NCI-H2081 treated with DMSO at 0.1 percent for 48 hours (cell line): ENCODE results near the gene GGTA1.
"Not testable (repeated sequence)": the region's sequence is repeated elsewhere in the genome, so short reads cannot be mapped to it uniquely, and the experiment has no call there.

ENCODE experiments used
- DNase-seq: peaks from one replicate; lab custom pipeline; 2025; lab: John Stamatoyannopoulos, UW

The GGTA1 gene

DNA sequence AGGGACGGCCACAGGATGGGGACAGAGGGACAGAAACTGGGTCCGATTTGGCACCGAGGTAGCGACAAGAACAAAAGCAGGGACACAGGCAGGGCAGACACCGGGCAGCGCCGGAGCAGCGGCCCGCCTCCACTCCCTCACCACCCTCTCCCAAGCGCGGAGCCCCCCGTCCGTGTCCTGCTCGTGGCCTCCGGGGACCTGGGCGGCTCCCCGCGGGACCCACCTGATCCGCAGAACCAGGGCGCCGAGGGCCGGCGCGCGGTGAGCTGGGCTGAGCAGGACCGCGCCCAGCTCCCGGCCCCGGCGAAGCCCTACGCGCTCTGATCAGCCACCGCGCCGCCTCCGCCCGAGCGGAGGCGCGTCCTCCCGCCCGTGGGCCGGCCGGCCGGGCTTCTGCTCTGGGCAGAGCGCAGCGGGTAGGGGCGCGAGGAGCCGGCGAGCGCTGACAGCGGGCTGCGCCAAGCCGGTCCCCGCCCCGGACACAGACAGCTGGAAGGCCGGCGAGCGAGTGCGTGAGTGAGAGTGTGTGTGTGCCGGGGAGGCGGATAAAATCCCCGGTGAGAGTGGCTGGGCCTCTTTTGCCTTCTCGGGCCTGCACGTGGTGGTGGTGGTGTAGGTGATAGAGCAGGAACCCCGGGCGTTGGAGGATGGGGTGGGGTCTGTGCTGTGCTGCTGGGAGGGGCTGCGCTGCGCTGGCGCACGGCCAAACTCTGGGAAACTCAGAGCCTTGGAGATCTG lies at the start of gene GGTA1:
TSS of gene GGTA1 (minus strand) at position 418 of the 738 bp plus-strand sequence. CDS start 31,922 bp downstream, outside the sequence.
- no peak for DNase-seq

GRCh38 chr9:121548666-121549065 lies 49.0 kb upstream of the GGTA1 start:
- DNase-seq = no peak

- peak; percentile 33 for DNase-seq
These were observed 46.3 kb upstream of the GGTA1 start for GRCh38 chr9:121545875-121546423.

- no peak for DNase-seq
These were observed 45.7 kb upstream of the GGTA1 start for GRCh38 chr9:121545150-121545874.

GRCh38 chr9:121542025-121542424 lies 42.4 kb upstream of the GGTA1 start:
- no peak for DNase-seq

DNA sequence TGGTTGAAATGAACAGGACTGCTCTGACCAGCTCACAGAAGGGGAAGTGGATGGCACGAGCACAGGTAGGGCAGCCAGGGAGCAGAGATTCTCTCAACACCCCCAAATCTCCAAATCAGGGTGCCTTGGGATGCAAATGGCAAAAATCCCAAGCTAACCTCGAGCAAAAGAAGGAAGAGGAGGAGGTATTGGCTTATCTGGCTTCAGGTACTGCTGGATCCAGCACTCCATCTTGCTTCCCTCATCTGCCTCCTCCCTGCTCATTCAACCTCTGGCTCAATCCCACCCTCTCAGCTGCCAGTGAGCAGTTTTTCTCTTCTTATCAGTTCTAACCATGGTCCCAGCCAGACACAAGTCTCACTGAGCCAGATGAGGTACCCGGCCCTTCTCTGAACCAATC lies 41.6 kb upstream of the GGTA1 start:
- no peak for DNase-seq

DNA sequence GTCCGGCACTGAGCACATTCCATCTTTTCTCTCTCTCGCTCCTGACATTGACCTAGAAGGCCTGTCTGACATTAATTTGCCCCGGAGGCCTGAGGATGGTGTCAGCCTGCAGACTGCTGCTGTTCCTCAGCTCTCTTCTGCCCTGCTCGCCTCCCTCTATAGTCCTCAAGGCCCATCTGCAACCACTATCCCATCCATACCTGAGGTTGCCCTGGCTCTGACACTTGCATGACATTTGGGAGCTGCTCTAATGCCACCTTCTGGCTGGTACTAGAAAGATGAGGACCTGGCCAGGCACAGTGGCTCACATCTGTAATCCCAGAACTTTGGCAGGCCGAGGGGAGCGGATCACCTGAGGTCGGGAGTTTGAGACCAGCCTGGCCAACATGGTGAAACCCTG lies 38.6 kb upstream of the GGTA1 start:
- no peak for DNase-seq

GRCh38 chr9:121537283-121537682 lies 37.6 kb upstream of the GGTA1 start:
- no peak for DNase-seq

GRCh38 chr9:121532881-121533280 lies 33.2 kb upstream of the GGTA1 start:
- no peak for DNase-seq

DNA sequence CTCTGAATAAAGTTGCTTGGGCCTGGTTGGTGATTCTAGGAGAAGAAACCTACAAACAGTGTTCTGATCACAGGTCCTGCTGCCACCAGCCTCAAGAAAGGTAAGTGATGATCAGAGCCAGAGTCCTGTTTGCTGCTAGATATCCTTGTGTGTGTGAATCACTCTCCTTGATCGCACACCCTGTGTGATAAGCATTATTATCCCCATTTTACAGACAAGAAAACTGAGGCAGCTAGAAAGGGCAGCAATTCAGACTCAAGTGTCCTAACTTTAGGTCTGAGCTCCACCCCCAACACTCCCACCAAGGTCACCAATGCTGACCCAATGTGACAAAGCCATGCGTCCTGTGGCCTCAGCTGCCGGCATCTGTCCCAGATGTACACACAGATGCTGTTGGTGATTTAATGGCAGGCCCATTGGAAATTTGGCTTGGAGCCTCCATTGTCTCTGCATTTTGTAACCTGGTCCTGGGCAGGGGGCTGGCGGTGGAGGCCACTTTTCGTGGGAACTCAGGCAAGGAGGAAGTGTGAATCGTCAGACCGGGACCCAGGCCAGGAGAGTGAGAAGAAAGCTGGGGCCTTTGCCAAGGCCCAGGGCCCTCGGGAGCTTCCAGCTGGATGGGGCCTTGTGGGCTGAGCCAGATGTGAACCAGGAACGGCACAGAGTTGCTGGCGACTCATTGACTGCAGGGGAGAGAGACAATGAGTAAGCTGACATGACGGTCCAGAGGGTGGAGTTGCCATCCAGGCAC lies 29.8 kb upstream of the GGTA1 start:
- DNase-seq = no peak

DNA sequence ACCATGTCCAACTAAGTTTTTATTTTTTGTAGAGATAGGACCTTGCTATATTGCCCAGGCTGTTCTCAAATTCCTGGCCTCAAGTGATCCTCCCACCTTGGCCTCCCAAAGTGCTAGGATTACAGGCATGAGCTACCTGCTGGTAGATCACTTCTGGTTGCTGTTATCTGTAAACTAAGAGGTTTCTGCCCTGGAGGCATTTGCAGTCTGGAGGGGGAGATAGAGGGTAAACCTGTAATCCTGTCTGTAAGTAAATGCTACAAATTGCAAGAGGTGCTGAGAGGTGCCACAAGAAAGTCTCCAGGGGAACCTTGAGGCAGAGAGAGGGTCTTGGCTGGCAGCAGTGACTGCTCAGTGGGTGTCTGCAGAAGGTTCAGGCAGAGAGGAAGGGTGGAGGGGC lies 29.0 kb upstream of the GGTA1 start:
- DNase-seq = no peak

- no peak for DNase-seq
These were observed 27.7 kb upstream of the GGTA1 start for GRCh38 chr9:121527371-121527770.

DNA sequence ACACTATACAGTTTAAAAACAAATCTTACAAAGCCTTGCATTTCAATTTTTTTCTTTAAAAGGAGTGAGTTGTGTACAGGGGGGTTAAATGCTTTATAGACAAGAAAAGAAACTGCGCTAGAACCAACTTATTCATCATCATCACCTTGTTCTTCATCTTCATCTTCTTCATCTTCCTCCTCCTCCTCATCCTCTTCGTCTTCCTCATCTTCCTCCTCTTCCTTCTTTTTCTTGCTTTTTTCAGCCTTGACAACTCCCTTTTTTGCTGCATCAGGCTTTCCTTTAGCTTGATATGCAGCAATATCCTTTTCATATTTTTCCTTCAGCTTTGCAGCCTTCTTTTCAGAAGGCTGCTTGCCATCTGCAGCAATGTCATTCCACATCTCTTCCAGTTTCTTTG lies 20.0 kb upstream of the GGTA1 start:
- DNase-seq = not testable (repeated sequence)

DNA sequence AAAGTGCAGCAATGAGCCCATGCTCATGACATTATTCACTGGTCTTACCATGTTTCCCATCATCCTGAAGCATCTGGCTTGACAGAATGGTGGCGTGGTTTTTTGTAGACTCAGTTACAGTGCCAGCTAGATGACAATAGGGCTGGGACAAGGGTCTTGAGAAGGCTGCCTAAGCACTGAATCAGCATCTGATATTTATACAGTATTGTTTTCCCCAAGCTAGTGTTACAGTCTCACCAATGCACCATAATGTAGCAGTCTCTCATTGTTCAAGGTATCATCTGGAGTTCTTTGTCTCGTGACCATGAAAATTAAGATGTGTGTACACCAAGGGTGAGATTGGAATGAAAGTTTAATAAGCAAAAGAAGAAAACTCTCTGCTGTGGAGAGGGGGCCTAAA lies 19.0 kb upstream of the GGTA1 start:
- DNase-seq = no peak

DNA sequence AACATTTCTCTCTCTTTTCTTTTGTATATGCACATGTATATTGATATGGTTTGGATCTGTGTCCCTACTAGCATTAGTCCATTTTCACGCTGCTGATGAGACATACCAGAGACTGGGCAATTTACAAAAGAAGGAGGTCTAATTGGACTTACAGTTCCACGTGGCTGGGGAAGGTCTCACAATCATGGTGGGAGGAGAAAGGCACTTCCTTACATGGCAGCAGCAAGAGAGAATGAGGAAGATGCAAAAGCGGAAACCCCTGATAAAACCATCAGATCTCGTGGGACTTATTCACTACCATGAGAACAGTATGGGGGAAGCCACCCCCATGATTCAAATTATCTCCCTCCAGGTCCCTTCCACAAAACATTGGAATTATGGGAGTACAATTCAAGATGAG lies 13.5 kb upstream of the GGTA1 start:
- DNase-seq = not testable (repeated sequence)

DNA sequence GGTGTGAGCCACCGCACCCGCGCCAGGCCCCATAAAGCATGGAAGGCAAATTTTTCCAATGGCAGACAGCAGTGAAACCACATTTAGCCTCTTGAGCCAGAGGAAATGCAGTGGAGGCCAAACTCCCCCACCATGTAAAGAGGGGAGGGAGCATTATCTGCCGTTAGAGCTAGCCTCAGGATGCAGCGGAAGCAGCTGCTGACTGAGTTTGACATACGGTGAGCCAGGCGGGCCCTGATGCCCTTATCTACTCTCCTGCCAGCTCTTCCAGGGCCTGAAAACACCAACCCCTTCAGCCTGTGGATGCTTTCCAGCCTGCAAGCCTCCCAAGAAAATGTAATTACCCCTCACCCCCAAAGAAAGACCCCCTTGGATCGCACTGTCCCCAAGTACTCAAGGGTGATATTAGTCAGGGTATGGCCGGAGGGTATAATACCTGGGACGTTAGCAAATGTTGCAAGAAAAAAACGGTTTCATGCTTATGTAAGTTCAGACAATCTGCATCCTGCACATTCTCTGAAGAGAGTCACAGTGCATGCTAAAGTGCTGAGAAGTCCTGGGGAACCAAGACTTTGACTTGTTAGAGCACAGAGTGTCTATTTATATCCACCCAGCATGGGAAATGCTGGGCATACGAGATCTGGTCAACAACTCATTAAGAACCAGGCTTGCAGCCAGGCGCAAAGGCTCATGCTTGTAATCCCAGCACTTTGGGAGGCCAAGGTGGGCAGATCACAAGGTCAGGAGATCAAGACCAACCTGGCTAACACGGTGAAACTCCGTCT lies 11.3 kb upstream of the GGTA1 start:
- DNase-seq = no peak

DNA sequence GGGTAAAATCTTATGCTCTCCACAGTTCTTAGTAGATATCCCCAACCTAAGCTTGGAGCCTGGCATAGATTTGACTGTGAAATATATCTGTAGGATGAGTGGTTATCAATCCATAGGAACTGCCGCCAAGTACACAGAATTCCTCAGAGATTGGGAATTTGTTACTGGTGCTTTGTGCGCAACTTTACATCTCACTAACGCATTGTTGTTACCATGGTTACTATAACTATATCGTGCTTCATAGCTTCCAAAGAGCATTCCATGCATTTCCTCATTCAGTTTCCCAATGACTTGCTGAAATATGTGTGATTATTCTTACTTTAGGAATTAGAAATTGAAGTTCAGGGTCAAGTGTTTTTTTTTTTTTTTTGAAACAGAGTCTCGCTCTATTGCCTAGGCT lies 9.5 kb upstream of the GGTA1 start:
- DNase-seq = no peak

DNA sequence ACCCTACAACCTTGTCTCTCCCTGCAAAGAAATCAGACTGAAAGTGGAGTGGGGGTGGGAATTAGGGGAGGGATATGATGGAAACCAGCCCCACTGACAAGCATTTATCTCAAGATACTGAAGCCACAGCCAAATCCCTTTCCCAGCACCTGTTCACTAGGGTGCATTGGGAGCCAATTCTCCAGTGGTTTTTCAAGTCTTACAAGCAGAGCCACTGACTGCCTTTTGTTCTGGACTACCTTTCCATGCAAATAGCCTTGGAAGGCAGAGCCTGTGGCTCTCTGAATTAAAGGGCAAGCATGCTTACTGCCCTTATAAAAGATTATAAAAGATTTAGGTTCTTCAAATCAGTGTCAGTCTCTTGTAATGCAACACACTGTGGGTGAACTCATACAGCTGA lies 8.8 kb upstream of the GGTA1 start:
- DNase-seq = no peak

- DNase-seq = no peak
These were observed 6.5 kb upstream of the GGTA1 start for GRCh38 chr9:121505903-121506735.

GRCh38 chr9:121503444-121503843 lies 3.8 kb upstream of the GGTA1 start:
- DNase-seq = no peak

- DNase-seq = no peak
These were observed 478 bp upstream of the GGTA1 start for GRCh38 chr9:121500165-121500478.
